Middle frontal gyrus (tissue), 1 donor: ENCODE results near the gene MTHFD2L.
"Not testable (repeated sequence)": the region's sequence is repeated elsewhere in the genome, so short reads cannot be mapped to it uniquely, and the experiment has no call there.

Experiments used
- DNase-seq: peaks from one replicate; pipeline ENCODE4 v3.0.0-alpha.2; 2015; ENCODE audit warnings: low spot score; ENCODE audit errors: extremely low spot score

MTHFD2L gene

DNA sequence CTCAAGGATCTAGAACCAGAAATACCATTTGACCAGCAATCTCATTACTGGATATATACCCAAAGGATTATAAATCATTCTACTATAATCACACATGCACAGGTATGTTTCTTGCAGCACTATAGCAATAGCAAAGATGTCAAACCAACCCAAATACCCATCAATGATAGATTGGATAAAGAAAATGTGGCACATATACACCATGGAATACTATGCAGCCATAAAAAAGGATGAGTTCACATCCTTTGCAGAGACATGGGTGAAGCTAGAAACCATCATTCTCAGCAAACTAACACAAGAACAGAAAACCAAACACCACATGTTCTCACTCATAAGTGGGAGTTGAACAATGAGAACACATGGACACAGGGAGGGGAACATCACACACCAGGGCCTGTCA, 25.7 kb upstream of the MTHFD2L start:
- DNase-seq: not testable (repeated sequence)

DNA sequence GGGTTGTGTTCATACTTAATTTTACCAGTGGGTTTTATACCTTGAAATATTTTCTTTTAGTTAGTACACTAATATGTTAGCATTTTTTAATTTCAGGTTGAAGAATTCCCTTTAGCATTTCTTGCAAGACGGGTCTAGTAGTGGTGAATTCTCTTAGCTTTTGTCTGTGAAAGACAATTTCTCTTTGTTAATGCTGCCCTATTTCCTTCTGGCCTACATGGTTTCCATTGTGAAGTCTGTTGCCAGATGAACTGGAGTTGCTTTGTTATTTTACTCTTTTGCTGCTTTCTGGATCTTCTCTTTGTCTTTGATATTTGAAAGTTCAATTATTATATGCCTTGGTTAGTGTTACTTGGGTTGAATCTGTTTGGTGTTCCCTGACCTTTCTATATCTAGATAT, 25.0 kb upstream of the MTHFD2L start:
- no peak for DNase-seq

DNA sequence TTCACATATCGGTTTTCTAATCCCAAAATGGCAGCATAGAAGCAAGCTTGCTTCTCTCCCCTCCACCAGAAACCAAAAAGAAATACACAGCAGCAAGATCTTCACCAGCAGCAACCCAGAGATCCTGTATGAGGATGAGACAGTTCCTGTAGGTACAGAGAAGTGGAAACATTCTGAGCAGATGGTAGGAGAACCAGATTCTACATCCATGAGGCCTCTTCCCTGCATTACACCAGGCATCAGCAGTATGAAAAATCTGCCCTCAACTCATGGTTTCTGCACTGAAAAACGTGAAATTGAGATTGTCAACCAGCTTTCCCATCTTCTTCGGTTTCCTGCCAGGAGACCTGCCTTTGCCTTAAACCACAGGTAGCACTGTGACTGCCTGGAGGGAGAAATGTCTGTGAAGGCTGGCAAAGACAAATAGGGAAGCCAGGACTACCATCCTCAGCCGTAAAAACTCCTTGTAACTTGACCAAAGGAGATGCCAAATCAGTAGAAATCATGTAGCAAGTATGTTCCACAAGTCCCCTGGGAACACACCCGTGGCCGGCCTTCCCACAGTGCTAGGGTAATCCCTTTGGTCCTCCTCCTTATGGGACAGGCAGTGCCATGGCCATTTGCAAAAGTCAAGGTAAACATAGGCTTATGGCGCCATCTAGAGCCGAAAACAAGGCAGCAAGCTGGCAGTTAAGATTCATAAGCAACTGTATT, 24.0 kb upstream of the MTHFD2L start:
- peak; percentile 69 for DNase-seq

DNA sequence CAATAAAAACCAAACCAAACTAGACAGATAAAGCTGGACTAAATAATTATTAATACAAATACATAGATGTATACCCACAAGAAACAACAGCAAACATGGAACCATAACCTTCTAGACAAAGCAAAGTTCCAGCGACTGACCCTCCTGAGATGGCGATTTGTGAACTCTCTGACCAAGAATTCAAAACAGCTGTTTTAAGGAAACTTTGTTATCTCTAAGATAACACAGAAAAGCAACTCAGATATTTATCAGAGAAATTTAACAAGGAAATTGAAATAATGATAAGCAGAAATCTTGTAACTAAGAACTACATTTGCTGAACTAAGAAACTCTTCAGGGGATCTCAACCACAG, 23.4 kb upstream of the MTHFD2L start:
- no peak for DNase-seq

DNA sequence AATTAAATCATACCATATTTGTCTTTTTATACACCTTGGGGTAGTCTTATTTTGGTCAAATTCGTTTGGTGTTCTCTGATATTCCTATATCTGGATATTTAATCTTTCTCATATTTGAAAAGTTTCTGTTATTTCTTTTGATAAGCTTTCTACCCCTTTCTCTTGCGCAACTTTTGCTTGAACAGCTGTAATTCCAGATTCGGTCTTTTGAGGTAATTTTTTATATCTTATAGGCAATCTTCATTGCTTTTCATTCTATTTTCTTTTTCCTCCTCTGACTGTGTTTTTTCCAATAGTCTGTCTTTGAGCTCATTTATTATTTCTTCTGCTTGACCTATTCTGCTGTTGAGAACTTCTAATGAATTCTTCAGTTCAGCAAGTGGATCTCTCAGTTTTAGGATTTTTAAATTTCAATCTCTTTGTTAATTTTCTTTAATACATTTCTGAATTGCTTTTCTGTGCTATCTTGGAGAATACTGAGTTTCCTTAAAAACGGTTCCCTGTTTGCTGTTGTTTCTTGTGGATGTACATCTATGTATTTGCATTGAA, 11.3 kb upstream of the MTHFD2L start:
- no peak for DNase-seq

DNA sequence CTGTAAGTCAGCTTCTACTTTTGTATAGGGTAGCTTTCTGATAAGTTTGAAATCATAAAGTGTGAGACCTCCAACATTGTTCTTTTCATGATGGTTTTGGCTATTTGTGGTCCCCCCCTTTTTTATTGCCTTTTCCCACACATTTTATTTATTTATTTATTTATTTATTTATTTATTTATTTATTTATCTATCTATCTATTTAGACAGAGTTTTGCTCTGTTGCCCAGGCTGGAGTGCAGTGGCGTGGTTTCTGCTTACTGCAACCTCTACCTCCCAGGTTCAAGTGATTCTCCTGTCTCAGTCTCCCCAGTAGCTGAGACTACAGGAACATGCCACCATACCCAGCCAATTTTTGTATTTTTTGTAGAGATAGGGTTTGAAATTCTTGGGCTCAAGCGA, 9.7 kb upstream of the MTHFD2L start:
- DNase-seq: no peak

DNA sequence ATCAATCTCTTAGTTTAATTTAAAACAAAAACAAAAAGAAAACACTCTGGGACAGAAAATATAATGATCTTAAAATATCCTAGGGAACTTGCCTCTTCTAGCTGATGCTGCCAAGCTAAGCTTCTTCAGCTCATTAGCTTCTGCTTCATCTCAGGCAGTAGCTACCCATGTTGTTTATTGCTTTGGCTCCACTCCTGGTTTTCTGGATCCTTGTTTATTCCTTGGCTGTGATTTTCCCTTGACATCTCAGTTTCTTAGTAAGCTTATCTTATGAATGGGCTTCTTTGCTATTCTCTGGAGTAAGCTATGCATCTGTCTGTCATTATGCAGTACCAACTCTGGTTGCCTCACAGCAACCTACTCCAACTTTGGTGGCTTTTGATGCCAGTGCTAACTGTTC, 5.1 kb upstream of the MTHFD2L start:
- no peak for DNase-seq

DNA sequence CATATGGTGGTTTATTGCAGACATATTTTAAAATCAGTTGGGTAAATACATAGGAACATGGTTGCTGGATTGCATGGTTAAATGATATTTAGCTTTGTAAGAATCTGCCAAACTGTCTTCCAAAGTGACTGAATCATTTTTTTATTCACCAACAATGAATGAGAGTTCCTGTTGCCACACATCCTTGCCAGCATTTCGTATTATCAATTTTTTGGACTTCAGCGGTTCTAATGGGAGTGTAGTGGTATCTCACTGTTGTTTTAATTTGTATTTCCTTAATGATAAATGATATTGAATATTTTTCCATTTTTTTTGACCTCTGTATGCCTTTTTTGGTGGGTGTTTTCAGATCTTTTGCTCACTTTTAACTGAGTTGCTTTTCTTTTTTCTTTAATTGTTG, 1.4 kb upstream of the MTHFD2L start:
- DNase-seq: no peak

DNA sequence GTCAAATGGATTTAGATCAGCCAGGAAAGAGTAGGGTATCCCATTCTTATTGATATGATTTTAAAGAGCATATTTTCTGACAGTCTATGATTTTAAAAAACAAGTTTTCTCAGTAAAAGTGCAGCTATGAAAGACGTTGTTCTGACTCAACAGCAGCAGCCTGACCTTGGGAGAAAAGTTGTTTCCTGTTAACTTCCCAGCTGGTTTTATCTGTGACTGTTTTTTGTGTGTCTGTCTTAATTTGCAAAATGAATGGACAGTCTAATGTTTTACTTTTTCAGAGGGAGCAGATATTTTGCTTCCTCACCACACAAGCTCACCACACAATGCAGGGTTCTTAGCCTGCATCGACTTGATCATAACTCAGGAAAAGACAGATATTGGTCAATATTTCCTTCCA, 764 bp upstream of the MTHFD2L start:
- DNase-seq: no peak

DNA sequence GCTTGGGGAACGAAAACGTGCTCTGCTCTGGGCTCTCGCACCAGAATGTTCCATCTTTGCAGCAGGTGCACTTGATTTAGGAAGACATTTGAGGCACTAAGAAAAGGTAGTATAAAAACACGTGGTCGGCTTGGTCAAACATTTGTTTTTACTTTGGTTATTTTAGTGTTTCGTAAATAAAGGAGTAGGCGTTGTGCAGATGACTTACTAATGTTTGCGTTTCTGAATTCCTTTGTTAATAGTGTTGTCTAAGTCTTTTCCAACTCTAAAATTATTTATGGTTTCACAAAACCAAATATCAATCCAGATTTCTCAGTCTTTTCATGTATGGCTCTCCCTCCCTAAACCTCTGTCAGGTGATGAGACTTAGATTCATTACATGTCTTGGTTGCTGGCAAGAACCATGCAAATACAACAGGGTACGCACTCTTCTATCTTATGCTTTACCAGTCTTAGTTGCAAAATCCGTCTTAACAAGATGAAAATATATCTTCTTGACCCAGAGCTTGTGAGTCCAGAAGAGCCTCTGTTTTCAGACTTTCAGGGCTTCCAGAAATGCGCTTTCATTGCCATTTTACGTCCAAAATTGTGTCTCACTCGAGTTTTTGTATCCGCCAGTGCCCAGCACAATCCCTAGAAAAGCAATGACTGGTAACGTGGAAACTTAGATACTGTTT, 686 bp downstream of the MTHFD2L start:
- no peak for DNase-seq

DNA sequence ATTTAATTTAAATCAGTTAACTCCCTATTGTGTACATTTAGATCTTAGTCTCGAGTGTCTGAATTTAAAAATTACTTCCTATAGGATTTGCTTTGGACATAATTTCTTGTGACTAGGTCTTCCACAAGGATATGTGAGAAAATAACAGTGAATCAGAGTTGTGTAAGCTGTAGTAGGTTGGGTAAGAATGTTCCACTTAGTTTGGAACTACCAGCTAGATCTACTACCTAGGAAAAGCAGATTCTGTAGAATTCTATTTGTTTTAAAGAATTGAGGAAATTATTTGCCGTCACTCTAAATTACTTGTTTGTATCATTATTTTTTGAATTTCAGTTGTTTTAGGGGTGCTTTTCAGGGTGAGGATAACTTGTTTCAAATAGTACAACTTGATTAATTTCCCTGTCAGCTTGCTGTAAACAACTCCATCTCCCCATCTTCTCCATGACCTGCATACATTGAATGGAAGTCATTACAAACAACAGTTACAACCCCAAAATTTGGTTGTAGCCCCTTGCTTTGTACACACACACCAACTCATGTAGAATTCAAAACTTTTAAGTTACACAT, 1.3 kb downstream of the MTHFD2L start:
- DNase-seq: no peak

DNA sequence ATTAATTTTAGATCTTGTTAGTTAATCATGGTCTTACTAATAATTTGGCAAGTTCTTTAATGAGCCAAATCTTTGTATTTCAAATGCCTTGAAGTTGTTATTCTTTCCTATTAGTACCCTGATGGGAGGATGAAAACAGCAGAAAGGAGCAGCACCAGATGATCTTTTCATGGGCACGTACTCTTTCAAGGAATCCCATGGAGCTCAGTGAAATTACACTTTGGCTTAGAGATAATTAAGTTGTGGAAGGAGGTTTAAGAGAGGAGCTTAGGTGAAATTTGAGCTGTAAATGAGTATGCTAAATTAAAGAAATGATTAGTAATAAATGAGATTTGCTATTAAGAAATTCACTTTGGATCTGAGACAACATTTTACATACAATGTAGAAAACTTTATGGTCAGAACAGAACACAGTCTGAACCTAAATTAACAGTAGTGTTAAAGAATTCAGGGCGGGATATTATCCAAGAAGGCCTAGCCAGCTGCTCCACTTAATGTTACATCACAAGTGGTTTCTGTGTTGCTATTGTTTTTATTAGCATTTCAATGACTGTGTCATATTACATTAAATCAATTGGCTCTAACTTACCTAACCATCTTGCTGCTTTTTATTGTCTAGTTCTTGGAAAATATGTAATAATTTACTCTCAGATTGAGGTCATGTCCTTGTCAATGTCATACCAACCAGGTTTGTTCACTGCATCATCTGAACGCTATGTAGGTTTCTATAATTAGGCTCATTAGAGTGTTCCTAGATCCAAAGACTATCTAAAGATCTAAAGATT, 3.9 kb downstream of the MTHFD2L start:
- no peak for DNase-seq

DNA sequence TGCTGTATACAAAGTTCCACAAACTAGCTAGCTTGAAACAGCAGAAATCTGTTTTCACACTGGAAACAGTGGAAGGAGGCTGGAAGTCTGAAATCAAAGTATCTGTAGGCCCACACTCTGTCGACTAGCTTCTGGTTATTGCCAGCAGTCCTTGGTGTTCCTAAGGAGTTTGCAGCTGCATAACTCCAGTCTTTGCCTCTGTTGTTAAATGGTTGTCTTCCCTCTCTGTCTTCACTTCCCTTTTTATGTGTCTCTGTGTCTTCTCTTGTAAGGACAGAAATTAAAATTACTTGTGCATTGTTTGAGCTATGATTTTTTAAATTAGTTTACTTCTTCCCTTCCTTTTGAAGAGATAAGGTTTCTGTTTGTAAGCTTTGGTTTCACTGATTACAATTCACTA, 8.2 kb downstream of the MTHFD2L start:
- DNase-seq: no peak

DNA sequence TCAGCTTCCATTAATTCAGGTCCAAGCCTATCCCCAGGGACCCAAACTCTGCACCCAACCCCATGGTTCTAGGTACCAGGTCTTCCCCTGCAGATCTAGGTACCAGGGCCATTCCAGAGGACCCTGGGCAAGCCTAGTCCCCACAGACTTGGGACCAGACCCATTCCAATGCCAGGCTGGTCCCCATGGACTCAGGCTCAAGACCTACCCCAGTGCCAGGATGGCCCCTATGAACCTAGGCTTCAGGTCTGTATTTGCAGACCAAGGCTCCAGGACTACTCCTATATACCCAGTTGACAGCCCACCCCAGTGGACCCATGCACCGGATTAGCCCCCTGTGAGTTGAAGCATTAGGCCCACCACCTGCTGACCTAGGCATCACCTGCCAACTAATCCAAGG, 8.9 kb downstream of the MTHFD2L start:
- DNase-seq: no peak

DNA sequence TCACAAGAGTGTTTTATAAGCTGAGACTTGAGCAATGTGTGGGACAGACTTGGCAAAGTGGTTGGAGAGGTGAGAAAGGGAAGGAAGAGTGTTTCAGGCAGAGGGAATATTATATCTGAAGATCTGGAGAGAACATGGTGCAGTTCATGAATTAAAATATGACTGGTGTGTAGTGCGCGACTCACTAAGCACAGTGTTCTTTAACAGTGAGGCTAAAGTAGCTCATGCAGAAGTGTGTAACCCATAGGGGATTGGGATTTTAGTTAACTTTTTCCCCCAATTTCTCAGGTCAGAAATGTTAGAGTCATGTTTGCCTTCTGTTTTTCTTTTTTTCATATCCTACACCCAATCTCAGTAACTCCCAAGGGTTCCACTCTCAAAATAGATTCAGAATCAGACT, 9.7 kb downstream of the MTHFD2L start:
- DNase-seq: no peak

DNA sequence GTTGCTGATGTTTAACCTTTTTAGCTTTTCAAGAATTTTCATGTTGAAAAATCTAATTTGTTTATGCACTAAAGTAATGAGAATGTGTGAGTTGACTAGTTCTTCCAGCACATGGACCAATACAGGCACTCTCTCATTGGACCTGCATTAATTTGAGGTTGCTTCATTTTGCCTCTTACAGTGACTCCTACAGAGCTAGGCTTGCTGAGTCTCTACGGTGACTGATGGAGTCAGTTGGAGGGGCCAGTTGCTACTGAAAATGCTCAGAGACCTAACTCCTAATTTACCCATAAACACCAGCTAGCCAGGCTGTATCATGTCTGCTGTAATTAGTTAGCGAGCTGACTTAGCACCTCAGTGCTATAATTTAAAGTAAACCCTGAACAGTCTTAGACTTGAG, 10.9 kb downstream of the MTHFD2L start:
- no peak for DNase-seq

DNA sequence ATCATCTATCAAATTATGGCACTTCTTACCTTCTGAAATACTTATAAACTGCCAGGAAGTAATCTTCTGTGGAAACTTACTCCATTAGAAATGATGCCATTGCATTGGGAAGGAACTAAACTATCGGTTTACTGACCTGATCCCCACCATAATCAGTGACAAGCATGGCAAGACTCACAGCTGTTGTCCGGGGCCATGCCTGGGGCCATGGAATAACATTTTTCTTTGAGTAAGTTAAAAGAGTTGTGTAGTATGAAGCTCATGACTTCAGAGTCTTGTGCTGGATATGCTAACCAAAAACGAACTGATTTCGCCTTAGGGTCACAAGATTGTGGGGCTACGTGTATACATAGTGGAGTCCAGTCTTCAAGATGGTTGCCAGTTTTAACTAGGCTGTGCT, 15.4 kb downstream of the MTHFD2L start:
- no peak for DNase-seq

DNA sequence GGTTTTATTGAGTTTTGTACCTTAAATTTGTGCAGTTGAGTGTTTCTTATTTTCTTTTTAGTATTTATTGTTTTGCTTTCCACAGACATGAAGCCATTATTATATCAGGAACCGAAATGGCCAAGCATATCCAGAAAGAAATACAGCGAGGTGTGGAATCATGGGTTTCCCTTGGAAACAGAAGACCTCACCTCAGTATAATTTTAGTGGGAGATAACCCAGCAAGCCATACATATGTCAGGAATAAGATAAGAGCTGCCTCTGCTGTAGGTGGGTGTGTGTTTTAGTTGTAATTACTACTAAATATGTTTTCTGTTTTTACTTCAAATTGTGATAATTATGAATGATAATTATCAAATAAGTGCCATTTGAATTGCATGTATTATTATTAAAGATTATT, 16.5 kb downstream of the MTHFD2L start:
- no peak for DNase-seq

DNA sequence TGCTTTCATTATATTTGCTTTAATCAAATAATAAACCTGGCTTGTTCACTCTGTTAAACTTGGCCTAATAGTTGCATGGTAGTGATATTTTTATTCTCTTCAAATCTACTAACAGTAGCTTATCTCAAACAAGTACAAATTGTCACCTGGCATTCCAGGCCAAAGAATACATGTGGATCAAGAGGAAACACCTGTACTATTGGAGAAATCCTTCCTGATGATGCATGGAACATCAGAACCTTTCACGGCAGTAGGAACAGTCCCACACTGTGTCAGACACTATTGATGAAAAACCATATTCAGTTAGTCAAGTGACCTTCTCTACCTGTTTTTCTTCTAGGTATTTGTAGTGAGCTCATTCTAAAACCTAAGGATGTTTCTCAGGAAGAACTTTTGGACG, 17.0 kb downstream of the MTHFD2L start:
- DNase-seq: no peak

DNA sequence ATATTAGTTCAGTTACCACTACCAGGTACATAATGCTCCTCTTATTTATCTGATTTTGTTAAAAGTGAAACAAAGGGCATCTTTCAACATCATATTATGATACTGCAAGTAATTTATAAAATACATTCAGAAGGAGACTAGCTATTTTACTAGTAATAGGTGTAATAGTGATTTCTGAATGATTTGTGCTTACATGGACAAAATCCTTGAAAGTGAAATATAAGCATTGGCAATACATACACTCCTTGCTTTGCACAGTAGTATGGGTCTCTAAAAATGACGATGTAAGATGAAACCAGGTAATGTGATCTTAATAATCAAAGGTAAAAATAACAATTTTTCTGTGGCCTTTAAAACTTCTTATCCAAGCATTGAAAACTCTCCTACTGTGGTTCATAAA, 17.5 kb downstream of the MTHFD2L start:
- no peak for DNase-seq

DNA sequence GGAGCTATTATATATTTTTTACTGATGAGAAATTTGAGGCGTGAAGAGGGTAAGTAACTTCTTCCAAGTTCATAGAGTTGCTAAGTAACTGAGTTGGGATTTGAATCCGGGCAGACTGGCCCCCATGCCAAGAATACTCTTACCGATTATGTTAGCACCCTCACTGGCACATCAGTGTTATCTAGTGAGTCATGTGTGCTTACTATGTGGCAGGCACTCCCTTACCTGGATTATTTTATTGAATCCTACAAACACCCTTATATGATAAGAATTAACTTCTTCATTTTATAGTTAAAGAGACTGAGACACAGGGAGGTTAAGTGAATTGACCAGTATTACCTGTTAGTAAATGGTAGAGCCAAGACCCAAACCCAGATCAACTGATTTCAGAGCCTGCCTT, 20.9 kb downstream of the MTHFD2L start:
- no peak for DNase-seq

DNA sequence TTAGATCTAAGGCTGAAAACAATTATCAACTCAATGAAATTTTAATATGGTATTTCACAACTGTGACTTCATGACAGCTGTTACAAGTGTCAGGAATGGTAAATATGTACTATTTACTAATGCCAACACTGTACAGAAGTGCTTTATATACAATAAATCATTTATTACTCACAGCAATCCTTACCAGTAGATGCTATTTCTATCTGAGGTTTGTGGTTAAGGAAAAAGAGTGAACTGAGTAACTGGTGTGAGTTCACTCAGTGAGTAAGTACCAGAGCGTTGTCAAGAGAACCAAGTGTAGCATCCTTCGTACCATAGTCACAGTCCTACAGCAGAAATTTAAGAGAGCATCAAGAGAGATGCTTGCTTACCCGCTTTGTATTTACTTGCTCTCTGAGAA, 23.3 kb downstream of the MTHFD2L start:
- DNase-seq: no peak
